GM11168 (cell line): ENCODE data around the gene VLDLR.
"Not testable (repeated sequence)": the region's sequence is repeated elsewhere in the genome, so short reads cannot be mapped to it uniquely, and the experiment has no call there.

ENCODE experiments used
- in situ Hi-C: fragments of 300-500 bp; cut with MboI; formaldehyde crosslinking; loops from one replicate; pipeline ENCODE4 v1.12.0; 2022; ENCODE audit warnings: low sequenced_read_pairs; ENCODE audit not compliant: unreplicated experiment

The VLDLR gene

GRCh38 chr9:2707256-2707655 is 85.7 kb downstream of the VLDLR start:
- in situ Hi-C loops = not testable (repeated sequence)
